ENCODE measurements around the gene TIMP3.

- TF ChIP-seq EP300 (IDR thresholded peaks at IDR 0.05): no peak
- no peak for TF ChIP-seq CTCF (IDR thresholded peaks at IDR 0.05)
Measured at GRCh38 chr22:32870474-32870873, 69.0 kb downstream of the TIMP3 start.
